ENCODE data around the gene NDUFA12.
A peak's percentile ranks its signal among the peaks of the same experiment; 100 is the strongest.

Gene NDUFA12

GRCh38 chr12:95006206-95006605, 2.7 kb upstream of the NDUFA12 start:
- TF ChIP-seq, protein P1, sequence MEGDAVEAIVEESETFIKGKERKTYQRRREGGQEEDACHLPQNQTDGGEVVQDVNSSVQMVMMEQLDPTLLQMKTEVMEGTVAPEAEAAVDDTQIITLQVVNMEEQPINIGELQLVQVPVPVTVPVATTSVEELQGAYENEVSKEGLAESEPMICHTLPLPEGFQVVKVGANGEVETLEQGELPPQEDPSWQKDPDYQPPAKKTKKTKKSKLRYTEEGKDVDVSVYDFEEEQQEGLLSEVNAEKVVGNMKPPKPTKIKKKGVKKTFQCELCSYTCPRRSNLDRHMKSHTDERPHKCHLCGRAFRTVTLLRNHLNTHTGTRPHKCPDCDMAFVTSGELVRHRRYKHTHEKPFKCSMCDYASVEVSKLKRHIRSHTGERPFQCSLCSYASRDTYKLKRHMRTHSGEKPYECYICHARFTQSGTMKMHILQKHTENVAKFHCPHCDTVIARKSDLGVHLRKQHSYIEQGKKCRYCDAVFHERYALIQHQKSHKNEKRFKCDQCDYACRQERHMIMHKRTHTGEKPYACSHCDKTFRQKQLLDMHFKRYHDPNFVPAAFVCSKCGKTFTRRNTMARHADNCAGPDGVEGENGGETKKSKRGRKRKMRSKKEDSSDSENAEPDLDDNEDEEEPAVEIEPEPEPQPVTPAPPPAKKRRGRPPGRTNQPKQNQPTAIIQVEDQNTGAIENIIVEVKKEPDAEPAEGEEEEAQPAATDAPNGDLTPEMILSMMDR (conservative IDR thresholded peaks at IDR 0.05; ENCODE audit: low read depth, low read length), result no peak
- Histone ChIP-seq H3K27ac (no peak overlapping the region), H3K36me3 (ENCODE audit: insufficient read depth) (no peaks in the 10 kb centered on the region; the same call in 1 of the 2 replicates), H3K4me1 (ENCODE audit: low read depth, poor library complexity, severe bottlenecking) (peaks cover 9% of the 10 kb centered on the region), H3K9ac (no peak overlapping the region), H2AFZ (ENCODE audit: low read depth) (no peak overlapping the region), H4K20me1 (ENCODE audit: insufficient read depth) (no peaks in the 10 kb centered on the region), H3K4me3 (IDR thresholded peaks at IDR 0.05; ENCODE audit: insufficient read depth, low read depth, low read length) (no peak overlapping the region), H3K4me2 (no peak overlapping the region), H3K79me2 (ENCODE audit: insufficient read depth, low read depth) (peaks cover 21% of the 10 kb centered on the region; the same call in 1 of the 2 replicates), H3K27me3 (ENCODE audit: insufficient read depth, low read depth) (no peaks in the 10 kb centered on the region)

DNA sequence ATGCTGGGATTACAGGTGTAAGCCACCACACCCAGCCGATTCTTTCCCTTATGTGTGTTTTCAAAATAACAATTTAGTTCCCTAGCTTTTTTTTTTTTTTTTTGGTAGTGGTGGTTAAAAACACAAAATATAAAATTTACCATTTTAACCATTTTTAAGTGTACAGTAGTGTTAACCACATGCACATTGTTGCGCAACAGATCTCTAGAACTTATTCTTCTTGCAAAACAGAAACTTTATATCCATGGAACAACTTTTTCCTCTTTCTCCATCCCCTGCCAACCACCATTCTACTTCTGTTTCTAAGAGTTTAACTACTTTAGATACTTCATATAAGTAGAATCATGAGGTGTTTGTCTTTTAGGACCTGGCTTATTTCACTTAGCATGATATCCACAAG, 1.1 kb upstream of the NDUFA12 start:
- Histone ChIP-seq H3K27ac (no peak overlapping the region), H3K4me2 (no peak overlapping the region)

DNA sequence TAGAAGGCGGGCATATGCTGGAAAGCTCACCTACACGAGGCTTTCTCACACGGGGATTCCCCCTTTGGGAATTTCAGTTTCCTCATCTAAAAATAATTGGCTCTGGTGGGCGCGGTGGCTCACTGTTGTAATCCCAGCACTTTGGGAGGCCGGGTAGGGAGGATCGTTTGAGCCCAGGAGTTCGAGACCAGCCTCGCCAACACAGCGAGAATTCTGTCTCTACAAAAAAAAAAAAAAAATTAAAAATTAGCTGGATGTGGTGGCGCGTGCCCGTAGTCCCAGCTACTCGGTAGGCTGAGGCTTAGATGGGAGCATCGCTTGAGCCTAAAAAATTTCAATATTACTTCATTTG, 400 bp upstream of the NDUFA12 start:
- no peak overlapping the region for H3K4me3 ChIP-seq (IDR thresholded peaks at IDR 0.05; ENCODE audit: insufficient read depth, low read depth, low read length)
- H4K20me1 ChIP-seq (ENCODE audit: insufficient read depth), result no peaks in the 10 kb centered on the region
- H3K27ac ChIP-seq, result peak overlapping the region; percentile 63; the same call in 1 of the 2 replicates
- no peaks in the 10 kb centered on the region for H3K27me3 ChIP-seq (ENCODE audit: insufficient read depth, low read depth)
- peaks cover 21% of the 10 kb centered on the region for H3K4me1 ChIP-seq (ENCODE audit: low read depth, poor library complexity, severe bottlenecking)
- peaks cover 5% of the 10 kb centered on the region; the same call in 1 of the 2 replicates for H3K36me3 ChIP-seq (ENCODE audit: insufficient read depth)
- H3K4me2 ChIP-seq, result peak overlapping the region; percentile 9; the same call in 1 of the 2 replicates
- TF ChIP-seq, protein P1 (conservative IDR thresholded peaks at IDR 0.05; ENCODE audit: low read depth, low read length), result no peak
- no peak overlapping the region; the same call in 1 of the 2 replicates for H3K9ac ChIP-seq
- peak overlapping the region; percentile 92 for H2AFZ ChIP-seq (ENCODE audit: low read depth)
- H3K79me2 ChIP-seq (ENCODE audit: insufficient read depth, low read depth), result peaks cover 44% of the 10 kb centered on the region

More for the DNA sequence above, 1.1 kb upstream of the NDUFA12 start:
- Histone ChIP-seq H3K9ac (no peak overlapping the region), H3K27me3 (ENCODE audit: insufficient read depth, low read depth) (no peaks in the 10 kb centered on the region), H2AFZ (ENCODE audit: low read depth) (no peak overlapping the region), H3K4me3 (IDR thresholded peaks at IDR 0.05; ENCODE audit: insufficient read depth, low read depth, low read length) (no peak overlapping the region), H3K79me2 (ENCODE audit: insufficient read depth, low read depth) (peaks cover 37% of the 10 kb centered on the region), H4K20me1 (ENCODE audit: insufficient read depth) (no peaks in the 10 kb centered on the region), H3K36me3 (ENCODE audit: insufficient read depth) (peaks cover 5% of the 10 kb centered on the region; the same call in 1 of the 2 replicates), H3K4me1 (ENCODE audit: low read depth, poor library complexity, severe bottlenecking) (peaks cover 16% of the 10 kb centered on the region)
- TF ChIP-seq, protein P1 (conservative IDR thresholded peaks at IDR 0.05; ENCODE audit: low read depth, low read length), result no peak

DNA sequence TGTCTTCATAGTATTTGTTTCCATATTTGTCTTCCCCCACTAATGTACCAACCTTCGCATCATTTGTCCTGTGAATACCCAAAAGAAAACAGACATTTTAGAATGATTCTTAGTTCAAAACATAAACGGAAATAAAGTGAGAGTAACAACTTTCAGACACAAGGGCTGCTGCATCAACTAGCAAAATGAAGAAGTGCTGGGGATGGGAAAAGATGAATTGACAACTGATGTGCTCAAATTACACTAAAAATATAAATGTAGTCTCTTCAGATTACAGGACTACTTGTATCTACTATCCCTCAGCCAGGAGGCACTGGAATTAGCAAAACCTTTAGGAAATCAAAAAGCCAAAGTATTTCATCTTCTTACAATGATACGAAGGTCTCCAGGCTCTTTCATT, 743 bp downstream of the NDUFA12 start:
- Histone ChIP-seq H3K27ac (peak overlapping the region; percentile 63; the same call in 1 of the 2 replicates), H2AFZ (ENCODE audit: low read depth) (peak overlapping the region; percentile 92; the same call in 1 of the 2 replicates), H3K79me2 (ENCODE audit: insufficient read depth, low read depth) (peaks cover 55% of the 10 kb centered on the region), H3K27me3 (ENCODE audit: insufficient read depth, low read depth) (no peaks in the 10 kb centered on the region), H3K4me3 (IDR thresholded peaks at IDR 0.05; ENCODE audit: insufficient read depth, low read depth, low read length) (peak overlapping the region; percentile 65), H3K4me1 (ENCODE audit: low read depth, poor library complexity, severe bottlenecking) (peaks cover 21% of the 10 kb centered on the region), H3K36me3 (ENCODE audit: insufficient read depth) (peaks cover 5% of the 10 kb centered on the region; the same call in 1 of the 2 replicates), H3K4me2 (peak overlapping the region; percentile 72), H4K20me1 (ENCODE audit: insufficient read depth) (no peaks in the 10 kb centered on the region), H3K9ac (peak overlapping the region; percentile 78; the same call in 1 of the 2 replicates)
- TF ChIP-seq, protein P1 (conservative IDR thresholded peaks at IDR 0.05; ENCODE audit: low read depth, low read length), result no peak

Measured in KMS-11 (cell line).